Transverse colon (tissue), 4 donors: ENCODE results near the gene BRS3. TPM values are rescaled to one million over a fixed set of nuclear protein-coding genes. Genes with fewer than 3 reads are reported as not detected.
A peak's percentile ranks its signal among the peaks of the same experiment; 100 is the strongest.

ENCODE experiments used
- DNase-seq: peaks from one replicate; pipeline ENCODE4 v3.0.0-alpha.2; 2019
- H3K27ac ChIP-seq, 4 donors: fragments of 200-600 bp; sonication (generic); 2 replicates each; pipeline ENCODE4 v1.5.1; 2016 to 2018; ENCODE audit warnings: inconsistent platforms in 4 of 4
- H3K27me3 ChIP-seq: fragments of 200-600 bp; sonication (generic); 2 replicates; pipeline ENCODE4 v1.5.1; 2017; ENCODE audit warnings: inconsistent platforms
- H3K36me3 ChIP-seq, 4 donors: fragments of 200-600 bp; sonication (generic); 2 replicates each; pipeline ENCODE4 v1.5.1; 2017 to 2019; ENCODE audit warnings: inconsistent platforms in 4 of 4
- H3K4me1 ChIP-seq, 4 donors: fragments of 200-600 bp; sonication (generic); 2 replicates each; pipeline ENCODE4 v1.5.1; 2017 to 2020; ENCODE audit warnings: inconsistent platforms in 4 of 4
- H3K4me3 ChIP-seq, 4 donors: fragments of 200-600 bp; sonication (generic); 1 replicate in 1 of 4; 2 replicates in 3 of 4; pipeline versions ENCODE4 v1.5.1 to v1.6.1; 2017 to 2019; ENCODE audit warnings: inconsistent platforms in 4 of 4
- H3K9me3 ChIP-seq, 2 donors: fragments of 200-600 bp; sonication (generic); 2 replicates each; pipeline ENCODE4 v1.5.1; 2017 to 2019; ENCODE audit warnings: inconsistent platforms in 2 of 2
- CTCF ChIP-seq, 5 experiments: fragments of 200-600 bp in 3 of 5; fragments of 450-650 bp in 2 of 5; sonication (generic) in 3 of 5; IDR thresholded peaks; 1 replicate in 2 of 5; 2 replicates in 3 of 5; pipeline ENCODE4 v1.5.1; 2016 to 2017; ENCODE audit warnings: antibody characterized with exemption in 5 of 5, inconsistent platforms in 3 of 5, mild to moderate bottlenecking in 2 of 5, moderate library complexity in 1 of 5
- EP300 ChIP-seq: sonication (generic); formaldehyde crosslinking; IDR thresholded peaks from one replicate; pipeline ENCODE4 v1.6.1; 2017; ENCODE audit warnings: antibody characterized with exemption, low read depth
- POLR2A ChIP-seq: fragments of 450-650 bp; IDR thresholded peaks from one replicate; pipeline ENCODE4 v1.6.1; 2016; ENCODE audit warnings: antibody characterized with exemption, mild to moderate bottlenecking, moderate library complexity
- POLR2AphosphoS5 ChIP-seq, 3 donors: sonication (generic); formaldehyde crosslinking; IDR thresholded peaks; one replicate each; pipeline ENCODE4 v1.6.1; 2016; ENCODE audit warnings: antibody characterized with exemption in 3 of 3
- WGBS, 2 donors: methylation state at CpG; one replicate each; pipeline ENCODE4 v1.1.5; 2018; ENCODE audit warnings: low coverage in 1 of 2; 5-methylcytosine and 5-hydroxymethylcytosine counted together
- in situ Hi-C, 4 donors: fragments of 200-750 bp; cut with MboI; loops; one replicate each; pipeline versions ENCODE4 v1.15.0 to v1.15.1; 2017; ENCODE audit warnings: low sequenced_read_pairs in 3 of 4, low pct_ligation_motif_present in 1 of 4, low pct_unique_long_range_greater_than_20kb in 1 of 4
- intact Hi-C: fragments of 100-400 bp; cut with DNase I; formaldehyde crosslinking; loops from one replicate; pipeline ENCODE4 v1.15.1; 2023; ENCODE audit warnings: low total_unique reads
- total RNA-seq, 4 donors: library from RNA; depleted of rRNA; stranded (reverse); fragments of >200 nt; gene quantifications; one replicate each; pipeline ENCODE4 v1.1.0, GENCODE V29; 2016

Gene BRS3
- total RNA-seq, 4 donors from 2014 or later = not detected

- Histone ChIP-seq H3K4me3 (no peak overlapping the region), H3K27me3 (no peaks in the 10 kb centered on the region), H3K36me3 (no peaks in the 10 kb centered on the region), H3K9me3 (no peaks in the 10 kb centered on the region), H3K27ac (peak overlapping the region; percentile 56 to 75 (median 64)), H3K4me1 (peaks cover 4 to 16% (median 5%) of the 10 kb centered on the region in 4 donors)
- WGBS, 2 donors = 35 to 60% methylated on average over 1 to 2 of the region's 2 CpGs
- TF ChIP-seq CTCF (IDR thresholded peaks at IDR 0.05) (no peak), POLR2A (no peak), EP300 (no peak), POLR2AphosphoS5 (IDR thresholded peaks at IDR 0.05) (no peak)
- intact Hi-C loops (no loop called here), in situ Hi-C loops (no loop called here)
- DNase-seq = peak; percentile 74
Observed at GRCh38 chrX:136525738-136526606, 38.2 kb downstream of the BRS3 start.

- in situ Hi-C loops (no loop called here), intact Hi-C loops (no loop called here)
- no peak for DNase-seq
- H3K4me3 ChIP-seq = no peak overlapping the region
- no peaks in the 10 kb centered on the region for H3K27me3 ChIP-seq
- 17 to 74% methylated on average over 1 to 8 of the region's 8 CpGs for WGBS, 2 donors
- no peak overlapping the region for H3K27ac ChIP-seq
- H3K9me3 ChIP-seq = no peaks in the 10 kb centered on the region
- TF ChIP-seq CTCF (IDR thresholded peaks at IDR 0.05) (no peak), EP300 (no peak), POLR2A (no peak), POLR2AphosphoS5 (IDR thresholded peaks at IDR 0.05) (no peak)
- no peaks in the 10 kb centered on the region for H3K36me3 ChIP-seq
- H3K4me1 ChIP-seq = peaks cover 4 to 16% (median 5%) of the 10 kb centered on the region in 4 donors
Observed at GRCh38 chrX:136528645-136529315, 41.0 kb downstream of the BRS3 start.

GRCh38 chrX:136529795-136530194, 42.0 kb downstream of the BRS3 start:
- Histone ChIP-seq H3K27me3 (no peaks in the 10 kb centered on the region), H3K4me3 (no peak overlapping the region), H3K9me3 (no peaks in the 10 kb centered on the region), H3K4me1 (peaks cover 4 to 16% (median 5%) of the 10 kb centered on the region in 4 donors), H3K36me3 (no peaks in the 10 kb centered on the region), H3K27ac (no peak overlapping the region)
- in situ Hi-C loops = no loop called here
- intact Hi-C loops = no loop called here
- TF ChIP-seq CTCF (IDR thresholded peaks at IDR 0.05) (no peak), EP300 (no peak), POLR2AphosphoS5 (IDR thresholded peaks at IDR 0.05) (no peak), POLR2A (no peak)
- no peak for DNase-seq
- WGBS, 2 donors = 33 to 53% methylated on average over 1 to 2 of the region's 2 CpGs

GRCh38 chrX:136531951-136532350, 44.2 kb downstream of the BRS3 start, which contains the start of gene VGLL1:
Gene VGLL1, plus strand, starts transcription at chrX:136532215. Its CDS starts 3,806 bp downstream, at chrX:136536021.
- Histone ChIP-seq H3K36me3 (no peaks in the 10 kb centered on the region), H3K27ac (no peak within 1 kb of the TSS), H3K9me3 (no peaks in the 10 kb centered on the region), H3K4me3 (no peak within 1 kb of the TSS), H3K4me1 (peaks cover 0 to under 1% (median 0%) of the 10 kb centered on the region in 4 donors), H3K27me3 (no peaks in the 10 kb centered on the region)
- in situ Hi-C loops (no loop called here), intact Hi-C loops (no loop called here)
- no peak for DNase-seq
- TF ChIP-seq CTCF (IDR thresholded peaks at IDR 0.05) = no peak
- no peak for TF ChIP-seq POLR2AphosphoS5 (IDR thresholded peaks at IDR 0.05)
- no peak for TF ChIP-seq POLR2A
- no peak for TF ChIP-seq EP300
- WGBS, 2 donors = 85% methylated on average over 3 of the region's 3 CpGs; no CpG with 5 or more reads in 1 of the 2 donors
